HG03442 (cell line): ENCODE measurements around the gene MID1.

Source experiments
- ATAC-seq: cut with Tn5 transposase; IDR thresholded peaks from one replicate; pipeline ENCODE4 v1.9.1; 2021; ENCODE audit warnings: mild to moderate bottlenecking, moderate library complexity; ENCODE audit not compliant: unreplicated experiment

The MID1 gene, protein sequence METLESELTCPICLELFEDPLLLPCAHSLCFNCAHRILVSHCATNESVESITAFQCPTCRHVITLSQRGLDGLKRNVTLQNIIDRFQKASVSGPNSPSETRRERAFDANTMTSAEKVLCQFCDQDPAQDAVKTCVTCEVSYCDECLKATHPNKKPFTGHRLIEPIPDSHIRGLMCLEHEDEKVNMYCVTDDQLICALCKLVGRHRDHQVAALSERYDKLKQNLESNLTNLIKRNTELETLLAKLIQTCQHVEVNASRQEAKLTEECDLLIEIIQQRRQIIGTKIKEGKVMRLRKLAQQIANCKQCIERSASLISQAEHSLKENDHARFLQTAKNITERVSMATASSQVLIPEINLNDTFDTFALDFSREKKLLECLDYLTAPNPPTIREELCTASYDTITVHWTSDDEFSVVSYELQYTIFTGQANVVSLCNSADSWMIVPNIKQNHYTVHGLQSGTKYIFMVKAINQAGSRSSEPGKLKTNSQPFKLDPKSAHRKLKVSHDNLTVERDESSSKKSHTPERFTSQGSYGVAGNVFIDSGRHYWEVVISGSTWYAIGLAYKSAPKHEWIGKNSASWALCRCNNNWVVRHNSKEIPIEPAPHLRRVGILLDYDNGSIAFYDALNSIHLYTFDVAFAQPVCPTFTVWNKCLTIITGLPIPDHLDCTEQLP

DNA sequence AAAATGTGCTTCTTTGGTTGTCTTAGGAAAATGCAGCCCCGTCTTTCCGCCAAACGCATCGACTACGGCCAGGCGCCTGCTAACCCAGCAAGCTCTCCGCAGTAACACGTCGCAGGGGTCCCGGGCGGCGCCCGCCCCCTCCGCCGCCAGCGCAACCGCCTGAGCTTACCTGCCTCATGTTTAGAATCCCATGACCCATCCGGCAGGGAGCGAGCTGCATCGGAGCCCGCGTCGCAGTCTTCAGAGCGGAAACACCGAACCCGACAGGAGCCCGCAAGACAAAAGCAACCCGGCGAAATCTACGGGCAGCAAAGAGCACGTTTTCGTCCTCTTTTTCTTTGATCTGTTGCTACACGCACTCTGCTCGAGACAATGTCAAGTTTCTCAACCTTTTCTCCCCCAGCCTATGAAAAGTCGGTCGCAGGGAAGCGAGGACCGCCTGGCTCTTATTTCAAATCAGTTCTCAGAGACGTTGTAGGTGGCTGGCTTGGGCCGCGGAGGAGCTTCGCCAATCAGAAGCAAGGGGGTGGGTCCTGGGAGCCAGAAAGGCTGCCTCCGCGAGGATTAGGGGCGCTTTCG is at the start of gene MID1:
Gene MID1 (minus strand): TSS at position 465 of the 579 bp plus-strand sequence. CDS start 53,038 bp downstream, outside the sequence.
- no peak for ATAC-seq

DNA sequence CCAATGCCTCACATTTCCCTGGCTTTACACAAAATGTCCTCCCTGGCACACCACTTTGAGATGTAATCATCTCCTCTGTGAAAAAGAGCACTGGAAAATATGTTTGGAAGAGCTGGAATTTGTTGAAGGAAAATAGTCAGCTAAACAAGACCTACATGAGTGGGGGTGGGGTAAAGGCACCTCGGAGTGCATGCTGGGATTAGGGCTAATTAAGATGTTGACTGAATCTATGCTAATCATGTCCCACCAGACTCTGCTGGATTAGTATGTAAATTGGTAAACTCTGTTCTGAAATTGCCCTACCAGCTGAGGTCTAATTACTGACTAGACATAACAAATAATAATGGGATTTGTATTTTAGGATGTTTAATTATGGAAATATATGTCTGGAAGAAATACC is 46.8 kb upstream of the MID1 start:
- no peak for ATAC-seq

DNA sequence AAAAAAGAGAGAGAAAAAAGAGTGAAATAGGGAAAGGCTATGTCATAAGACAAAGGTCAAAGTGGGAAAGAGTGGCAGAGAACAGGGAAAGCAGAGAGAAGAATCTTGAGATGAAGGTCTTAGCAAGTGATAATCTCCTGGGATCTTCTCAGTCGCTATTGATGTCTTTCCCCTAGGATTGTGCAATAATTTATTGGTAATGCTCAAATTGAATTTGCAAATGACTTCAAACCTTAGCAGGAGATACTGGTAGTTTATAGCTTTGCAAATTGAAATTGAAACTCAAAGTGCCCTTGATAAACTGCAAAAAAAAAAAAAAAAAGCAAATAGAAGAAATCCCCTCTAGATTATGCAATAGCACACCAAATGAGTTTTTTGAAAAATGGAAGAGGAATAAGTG is 45.7 kb upstream of the MID1 start:
- ATAC-seq: no peak

DNA sequence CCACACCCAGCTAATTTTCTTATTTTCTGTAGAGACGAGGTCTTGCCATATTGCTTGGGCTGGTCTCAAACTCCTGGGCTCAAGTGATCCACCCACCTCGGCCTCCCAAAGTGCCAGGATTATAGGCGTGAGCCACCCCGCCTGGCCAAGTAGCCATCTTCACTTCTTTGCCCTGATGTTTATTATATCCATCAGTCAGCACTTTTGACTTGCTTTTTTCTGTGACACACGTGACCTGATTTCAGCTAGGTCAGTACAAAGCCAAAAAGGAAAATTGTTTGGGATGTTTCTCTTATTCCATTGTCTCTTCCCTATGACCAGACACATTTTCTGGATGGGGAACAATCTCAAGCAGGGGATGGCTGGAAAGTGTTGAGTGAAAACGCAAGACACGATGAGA is 45.3 kb upstream of the MID1 start:
- ATAC-seq: no peak

DNA sequence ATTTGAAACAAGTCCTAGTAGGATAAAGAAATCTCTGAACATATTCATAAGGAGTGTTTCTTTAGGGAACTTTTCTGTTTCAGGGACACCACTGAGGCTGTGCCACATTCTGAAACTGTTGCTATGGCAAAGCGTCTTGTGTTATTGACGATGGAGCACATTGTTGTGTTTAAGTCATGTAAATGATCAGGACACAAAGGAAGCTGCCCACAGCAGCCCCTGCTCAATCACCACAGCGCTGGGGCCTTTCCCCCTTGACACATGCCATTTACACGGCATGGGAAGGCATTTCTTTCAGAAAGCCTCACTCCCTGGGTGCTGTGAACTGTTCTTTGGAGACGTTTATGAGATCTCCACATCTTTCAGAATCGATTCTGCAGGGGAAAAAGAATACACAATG is 39.8 kb upstream of the MID1 start:
- ATAC-seq: no peak

DNA sequence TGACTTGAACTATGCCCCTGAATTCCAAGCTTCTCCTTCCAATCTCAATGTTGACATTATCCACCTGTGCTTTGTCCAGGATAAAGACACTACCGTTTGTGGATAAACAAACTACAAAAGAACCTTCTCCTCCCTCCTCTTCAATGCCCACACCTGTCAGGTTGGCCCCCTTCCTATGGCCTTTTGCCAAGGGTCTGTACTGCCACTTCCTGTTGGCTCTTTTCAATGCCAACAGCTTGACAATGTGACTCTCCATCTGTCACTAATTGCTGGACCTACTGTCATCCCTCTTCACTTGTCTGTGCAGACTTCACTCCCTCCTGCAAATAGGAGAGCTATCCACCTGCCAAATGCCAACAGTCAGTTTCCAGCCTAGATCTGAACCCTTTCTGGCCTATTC is 35.8 kb upstream of the MID1 start:
- no peak for ATAC-seq

DNA sequence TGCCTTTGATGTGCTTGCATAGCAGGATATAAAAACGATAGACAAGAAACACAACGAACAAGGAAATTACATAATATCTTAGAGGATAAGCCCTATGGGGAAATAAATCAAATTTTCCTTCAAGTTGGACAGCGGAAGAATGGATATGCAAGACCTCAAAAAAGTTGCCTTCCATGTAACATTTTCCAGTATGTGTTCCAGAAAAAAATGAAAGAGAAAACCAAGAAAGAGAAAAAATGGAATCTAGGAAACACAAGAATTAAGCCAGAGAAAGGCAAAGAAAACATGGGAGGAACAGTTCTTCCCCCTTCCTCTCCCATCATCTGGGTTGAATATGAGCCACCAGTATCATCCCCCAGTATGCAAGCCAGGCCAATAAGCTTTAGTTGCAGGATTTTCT is 34.6 kb upstream of the MID1 start:
- no peak for ATAC-seq

DNA sequence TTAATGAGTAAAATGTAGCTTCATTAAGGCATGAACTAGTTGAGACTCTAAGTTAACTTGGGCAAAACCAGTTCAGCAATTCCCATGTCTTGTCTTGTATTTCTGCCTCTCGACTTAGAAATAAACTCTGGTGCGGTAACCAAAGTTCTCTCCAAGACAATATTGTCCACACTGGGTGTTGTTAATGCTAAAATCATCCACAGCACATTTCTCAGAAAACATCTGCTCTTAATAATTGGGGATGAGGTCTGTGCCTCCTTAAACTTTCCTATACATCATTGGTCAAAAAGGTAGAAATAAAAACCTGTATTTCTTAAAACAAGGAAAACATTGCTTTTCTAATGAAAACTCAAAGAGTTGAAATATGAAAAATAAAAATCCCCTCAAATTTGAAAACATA is 32.9 kb upstream of the MID1 start:
- ATAC-seq: no peak

DNA sequence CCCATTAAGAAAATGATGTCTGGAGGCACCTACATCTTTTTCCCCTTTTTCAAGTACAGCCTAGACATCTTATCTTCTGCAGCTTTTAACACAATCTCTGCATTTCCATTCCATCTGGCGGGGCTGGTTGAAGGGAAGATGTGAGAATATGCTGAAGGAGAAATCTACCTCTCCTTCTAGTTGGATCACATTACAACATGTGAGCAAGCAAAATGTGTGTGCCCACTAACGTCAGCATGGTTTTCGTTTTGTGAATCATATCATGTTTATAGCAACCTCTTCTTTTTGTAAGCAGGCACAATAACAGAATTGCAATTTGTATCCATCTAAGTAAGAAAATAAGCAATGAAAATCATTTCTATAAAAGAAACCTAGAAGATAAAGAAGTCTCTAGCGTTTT is 28.9 kb upstream of the MID1 start:
- ATAC-seq: no peak

DNA sequence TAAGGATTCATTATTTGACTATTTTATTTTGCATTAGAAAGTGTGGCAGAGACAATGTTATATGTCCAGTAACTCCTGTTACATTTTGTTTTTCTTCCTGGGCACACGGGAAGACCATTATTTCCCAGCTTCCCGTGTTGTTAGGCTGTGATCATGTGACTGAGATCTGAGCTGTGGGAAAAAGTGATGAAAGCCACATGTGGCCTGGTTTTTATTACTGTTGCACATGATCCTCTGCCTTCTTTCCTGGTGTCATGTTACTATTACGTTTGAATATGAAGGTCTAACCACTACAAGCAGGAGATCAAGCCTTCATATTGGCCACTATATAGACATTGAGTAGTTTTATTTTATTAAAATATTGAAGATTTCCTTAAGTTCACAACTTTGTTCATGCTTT is 28.2 kb upstream of the MID1 start:
- no peak for ATAC-seq

DNA sequence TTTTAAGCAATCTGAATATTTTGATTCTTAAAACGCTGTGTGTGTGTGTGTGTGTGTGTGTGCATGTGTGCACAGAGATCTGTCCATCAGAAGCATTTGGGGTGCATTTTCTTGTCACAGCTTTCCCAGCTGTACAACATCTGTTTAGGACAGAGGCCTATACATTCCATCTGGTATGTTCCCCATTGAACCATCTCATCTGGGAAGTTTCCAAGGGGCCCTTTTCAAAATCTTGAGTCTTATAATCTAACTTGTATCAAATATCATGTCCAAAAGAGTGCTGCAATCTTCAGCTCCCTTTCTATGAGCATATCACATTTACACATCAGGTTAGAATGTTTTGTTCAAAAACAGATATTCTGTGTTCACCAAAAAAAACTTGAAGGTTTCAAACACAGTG is 16.5 kb upstream of the MID1 start:
- ATAC-seq: no peak

DNA sequence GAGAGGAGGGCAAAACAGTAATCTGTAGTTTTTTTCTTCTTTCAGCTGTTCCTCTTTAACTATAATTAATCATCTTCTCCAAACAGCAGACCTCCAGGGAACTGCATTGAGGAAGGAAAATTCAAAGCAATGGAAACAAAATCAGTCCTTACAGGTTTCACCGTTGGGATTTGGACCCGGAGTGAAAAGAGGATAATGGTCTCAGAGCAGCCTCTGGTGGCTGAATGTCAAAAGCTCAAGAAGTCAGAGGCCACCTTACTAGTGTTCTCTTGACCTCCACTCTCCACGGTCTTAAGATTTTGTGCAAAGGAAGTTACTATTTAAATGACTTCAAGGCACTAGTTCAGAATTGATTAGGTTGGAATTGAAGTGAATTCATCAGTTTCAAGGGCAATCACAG is 16.0 kb upstream of the MID1 start:
- no peak for ATAC-seq

DNA sequence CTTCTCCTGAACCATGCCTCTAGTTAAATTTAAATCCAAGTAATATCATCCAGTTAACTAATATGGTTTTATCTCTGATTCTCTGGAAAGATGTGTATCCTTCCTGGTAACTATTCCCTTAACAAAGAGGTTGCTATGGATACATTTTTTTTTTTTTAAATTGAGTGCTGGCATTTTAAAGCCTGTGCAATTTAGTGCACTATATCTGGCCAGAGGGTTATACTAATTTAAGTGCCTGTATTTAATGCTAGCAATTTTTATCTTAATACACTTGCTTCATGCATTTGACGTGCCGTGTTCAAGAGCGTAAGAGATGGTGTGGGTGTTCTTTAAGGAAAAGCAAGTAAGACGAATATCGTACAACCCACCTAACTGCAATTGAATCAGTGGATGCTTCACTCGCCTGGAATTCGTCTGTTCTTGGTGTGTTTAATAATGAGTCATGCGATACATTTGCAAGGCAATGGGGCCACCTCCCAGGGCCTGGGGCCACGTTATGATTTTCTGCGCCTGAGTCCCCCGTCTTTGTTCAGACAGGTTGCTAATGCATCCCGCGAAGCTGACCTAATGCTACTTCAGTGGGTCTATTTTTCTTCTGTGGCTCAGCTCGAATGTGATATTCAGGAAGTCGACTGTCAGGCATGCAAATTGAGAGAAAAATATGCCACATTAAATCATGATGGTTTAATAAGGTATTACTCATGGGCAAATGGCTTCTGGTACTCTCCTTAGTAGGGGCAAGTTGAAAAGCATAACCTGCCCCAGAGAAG is 14.2 kb upstream of the MID1 start:
- ATAC-seq: no peak

DNA sequence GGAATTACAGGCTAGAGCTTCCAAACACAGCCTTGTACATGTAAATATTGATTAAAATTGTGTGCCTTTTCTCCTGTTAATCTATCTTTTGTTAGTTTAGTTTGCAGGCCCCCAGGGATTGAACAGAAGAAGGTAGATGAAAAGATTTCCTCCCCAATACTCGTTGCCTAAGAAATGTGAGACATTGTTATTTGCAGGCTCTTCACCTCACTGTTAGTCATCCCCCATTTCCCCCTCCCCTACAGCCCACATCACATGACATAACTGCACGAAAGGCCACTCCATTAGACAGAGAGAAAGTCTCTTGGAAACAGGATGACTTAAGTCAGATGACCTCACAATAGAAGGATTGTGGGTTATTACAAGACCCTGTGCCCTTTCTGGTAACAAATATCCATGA is 13.3 kb upstream of the MID1 start:
- ATAC-seq: no peak

DNA sequence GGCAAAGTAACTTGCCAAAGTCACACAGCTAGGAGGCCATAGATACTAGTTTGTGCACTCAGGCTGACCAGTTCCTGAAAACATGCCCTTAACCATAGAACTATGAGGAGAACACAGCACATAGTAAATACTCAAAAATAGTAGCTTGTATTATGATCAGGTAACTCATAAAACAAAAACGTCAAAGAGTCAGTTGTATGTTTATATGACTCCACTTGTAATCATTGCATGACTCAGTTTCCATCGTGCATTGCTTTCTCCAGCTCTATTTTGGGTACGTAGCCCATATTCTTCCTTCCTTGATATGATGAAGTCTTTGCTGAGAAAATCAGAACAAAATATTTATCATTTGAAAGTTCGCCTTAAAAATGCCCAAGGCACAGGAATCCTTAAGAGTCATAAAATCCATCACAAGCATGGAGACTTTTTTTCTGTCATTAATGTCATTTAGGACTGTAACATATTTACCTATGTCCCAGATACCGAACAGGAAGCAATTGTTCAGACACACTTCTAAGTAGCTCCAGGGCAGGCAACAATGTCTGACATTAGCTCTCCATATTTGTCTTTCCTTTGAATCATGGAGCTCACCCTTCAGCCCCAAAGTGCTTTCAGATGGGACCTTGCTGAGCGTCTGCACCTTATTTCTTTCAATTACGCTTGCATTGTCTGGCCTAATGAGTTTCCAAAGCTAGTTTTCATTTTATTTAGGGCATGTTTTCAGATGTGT is 11.2 kb upstream of the MID1 start:
- no peak for ATAC-seq

DNA sequence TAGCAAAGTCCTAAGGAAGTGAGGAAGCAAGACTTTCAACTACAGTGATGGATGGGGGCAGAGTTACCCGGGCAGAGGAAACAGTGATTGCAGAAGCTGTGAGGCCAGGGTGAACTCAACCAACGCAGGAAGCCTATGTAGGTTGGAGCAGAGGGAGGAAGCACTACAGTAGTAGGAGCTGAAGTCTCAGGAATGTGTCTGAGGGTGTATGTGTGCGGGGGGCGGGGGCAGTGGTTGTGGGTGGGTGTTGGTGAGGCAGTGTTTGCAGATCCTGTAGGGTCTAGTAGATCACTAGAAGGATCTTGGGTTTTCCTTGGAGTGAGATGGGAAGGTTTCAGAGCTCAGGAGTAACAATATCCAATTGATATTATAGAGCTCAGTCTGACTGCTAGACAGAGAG is 9.9 kb upstream of the MID1 start:
- ATAC-seq: no peak

DNA sequence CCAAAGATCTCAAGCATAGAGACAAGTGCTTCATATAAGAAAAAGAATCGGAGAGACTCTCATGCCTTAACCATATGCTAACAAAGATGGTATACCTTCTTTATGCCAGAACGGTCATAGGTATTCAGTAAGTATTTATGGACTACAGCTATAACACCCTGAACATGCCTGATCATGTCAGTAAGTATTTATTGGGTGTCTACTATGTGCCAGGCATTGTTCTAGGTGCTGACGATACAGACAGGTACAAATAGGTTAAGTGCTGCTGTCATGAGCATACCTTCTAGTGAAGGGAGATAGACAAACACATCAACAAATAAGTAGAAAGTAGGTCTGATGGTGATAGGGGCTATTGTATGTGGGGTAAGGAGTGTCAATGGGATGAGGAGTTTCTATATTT is 9.5 kb upstream of the MID1 start:
- ATAC-seq: no peak

DNA sequence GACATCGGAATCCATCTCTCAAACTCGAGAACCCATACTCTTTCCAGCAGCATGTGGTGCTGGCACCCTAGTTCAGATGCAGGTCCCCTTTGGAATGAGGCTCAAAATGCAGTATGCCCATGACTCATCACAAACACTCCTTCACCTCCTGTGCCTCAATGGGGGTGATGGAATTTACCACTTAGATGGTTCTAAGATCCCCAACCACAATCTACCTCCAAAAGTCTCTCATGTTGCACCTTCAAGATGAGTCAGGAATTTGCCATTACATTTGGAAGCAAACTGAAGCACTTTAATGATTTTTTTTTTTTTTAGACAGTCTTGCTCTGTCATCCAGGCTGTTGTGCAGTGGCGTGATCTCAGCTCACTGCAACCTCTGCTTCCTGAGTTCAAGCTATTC is 8.5 kb upstream of the MID1 start:
- ATAC-seq: no peak

DNA sequence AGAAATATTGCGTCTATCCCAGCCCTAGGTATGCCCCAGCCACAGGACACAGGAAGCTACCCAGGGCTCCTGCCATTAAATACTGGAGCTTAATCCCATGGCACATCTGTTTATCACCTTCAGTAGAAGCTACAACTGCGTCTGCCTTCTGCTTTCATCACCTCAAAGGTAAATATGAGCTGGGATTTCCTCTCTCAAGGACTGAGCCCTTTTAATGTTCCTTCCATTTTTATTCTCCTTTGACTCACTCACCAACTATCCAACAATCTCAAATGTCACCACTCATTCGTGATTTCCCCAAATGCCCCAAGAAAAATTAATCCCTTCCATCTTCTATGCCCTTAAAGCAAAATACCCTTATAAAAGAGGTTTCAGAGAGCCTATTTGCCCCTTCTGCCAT is 1.8 kb upstream of the MID1 start:
- no peak for ATAC-seq

DNA sequence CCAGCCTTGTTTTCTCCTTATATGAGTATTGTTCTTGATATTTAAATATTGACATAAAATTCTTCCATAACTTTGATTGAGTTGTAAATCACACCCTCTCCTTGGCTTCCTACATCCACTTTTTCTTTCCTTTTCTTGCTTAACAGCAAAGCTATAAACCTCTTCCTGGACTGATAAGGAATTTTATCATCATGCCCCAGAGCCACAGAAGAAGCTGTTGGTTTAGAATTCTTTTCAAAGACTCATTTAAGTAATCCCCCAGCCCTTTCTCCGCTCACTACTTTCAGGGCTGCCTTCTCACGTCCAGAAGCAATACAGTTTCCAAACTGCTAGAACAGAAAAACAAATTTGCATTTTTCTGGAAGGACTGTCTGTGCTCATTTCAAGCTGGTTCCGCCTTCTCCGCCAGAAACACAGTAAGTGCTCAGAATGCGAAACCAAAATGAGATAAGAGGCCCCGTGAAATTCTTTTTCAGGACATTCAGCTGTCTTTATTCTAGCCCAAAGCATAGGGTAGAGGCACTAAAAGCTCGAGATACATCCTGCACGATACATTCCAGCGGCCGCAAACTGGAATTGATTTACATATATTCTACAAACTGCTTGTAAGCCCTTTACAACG is 849 bp downstream of the MID1 start:
- ATAC-seq: no peak
